ENCODE measurements around the gene PIM1.

GRCh38 chr6:37140145-37140544 lies 29.8 kb upstream of the PIM1 start:
- TF ChIP-seq, protein P1, sequence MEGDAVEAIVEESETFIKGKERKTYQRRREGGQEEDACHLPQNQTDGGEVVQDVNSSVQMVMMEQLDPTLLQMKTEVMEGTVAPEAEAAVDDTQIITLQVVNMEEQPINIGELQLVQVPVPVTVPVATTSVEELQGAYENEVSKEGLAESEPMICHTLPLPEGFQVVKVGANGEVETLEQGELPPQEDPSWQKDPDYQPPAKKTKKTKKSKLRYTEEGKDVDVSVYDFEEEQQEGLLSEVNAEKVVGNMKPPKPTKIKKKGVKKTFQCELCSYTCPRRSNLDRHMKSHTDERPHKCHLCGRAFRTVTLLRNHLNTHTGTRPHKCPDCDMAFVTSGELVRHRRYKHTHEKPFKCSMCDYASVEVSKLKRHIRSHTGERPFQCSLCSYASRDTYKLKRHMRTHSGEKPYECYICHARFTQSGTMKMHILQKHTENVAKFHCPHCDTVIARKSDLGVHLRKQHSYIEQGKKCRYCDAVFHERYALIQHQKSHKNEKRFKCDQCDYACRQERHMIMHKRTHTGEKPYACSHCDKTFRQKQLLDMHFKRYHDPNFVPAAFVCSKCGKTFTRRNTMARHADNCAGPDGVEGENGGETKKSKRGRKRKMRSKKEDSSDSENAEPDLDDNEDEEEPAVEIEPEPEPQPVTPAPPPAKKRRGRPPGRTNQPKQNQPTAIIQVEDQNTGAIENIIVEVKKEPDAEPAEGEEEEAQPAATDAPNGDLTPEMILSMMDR (IDR thresholded peaks at IDR 0.05), result no peak
- no peak for TF ChIP-seq ZFX (IDR thresholded peaks at IDR 0.05; ENCODE audit: borderline replicate concordance)

Data from 22Rv1 (cell line).